Ovary (tissue), 9 donors: ENCODE measurements around the gene DUSP11. TPM values are rescaled to one million over a fixed set of nuclear protein-coding genes. Genes with fewer than 3 reads are reported as not detected.

Source experiments
- DNase-seq, 5 donors: peaks; one replicate each; pipeline ENCODE4 v3.0.0-alpha.2; 2019 to 2020
- H3K27ac ChIP-seq, 2 donors: fragments of 200-600 bp; one replicate each; pipeline versions ENCODE4 v1.5.1 to v1.8.0; 2019 to 2022
- H3K27me3 ChIP-seq: fragments of 200-600 bp; one replicate; pipeline ENCODE4 v1.8.0; 2022
- H3K36me3 ChIP-seq: fragments of 200-600 bp; sonication (generic); one replicate; pipeline ENCODE4 v1.5.1; 2019
- H3K4me1 ChIP-seq: one replicate; pipeline ENCODE4 v1.8.1; 2013; ENCODE audit warnings: mild to moderate bottlenecking, moderate library complexity; ENCODE audit not compliant: insufficient read depth
- H3K4me3 ChIP-seq: fragments of 200-600 bp; sonication (generic); one replicate; pipeline ENCODE4 v1.5.1; 2017
- H3K9me3 ChIP-seq, 2 donors: fragments of 200-600 bp in 1 of 2; sonication (generic) in 1 of 2; one replicate each; pipeline versions ENCODE4 v1.5.1 to v1.8.1; 2013 to 2019; ENCODE audit warnings: mild to moderate bottlenecking in 1 of 2, moderate library complexity in 1 of 2
- CTCF ChIP-seq, 3 donors: fragments of 450-650 bp in 2 of 3; fragments of 200-600 bp in 1 of 3; IDR thresholded peaks; one replicate each; pipeline versions ENCODE4 v1.5.1 to v1.8.0; 2016 to 2022; ENCODE audit warnings: antibody characterized with exemption in 3 of 3, mild to moderate bottlenecking in 1 of 3
- EP300 ChIP-seq: sonication (generic); formaldehyde crosslinking; IDR thresholded peaks from one replicate; pipeline ENCODE4 v1.6.1; 2017; ENCODE audit warnings: antibody characterized with exemption
- POLR2A ChIP-seq: fragments of 450-650 bp; IDR thresholded peaks from one replicate; pipeline ENCODE4 v1.6.1; 2017; ENCODE audit warnings: antibody characterized with exemption, mild to moderate bottlenecking, moderate library complexity
- WGBS, 3 donors: extraction: QIAGEN DNeasy Blood & Tissue Kit in 1 of 3; methylation state at CpG; one replicate each; pipeline versions ENCODE4 v1.1.5 to v1.1.7; 2013 to 2017; 5-methylcytosine and 5-hydroxymethylcytosine counted together
- intact Hi-C, 4 donors: fragments of 100-400 bp; cut with DNase I; formaldehyde crosslinking; loops; one replicate each; pipeline versions ENCODE4 v1.11.0 to v1.15.1; 2022 to 2023
- polyA plus RNA-seq, 2 donors: library from polyadenylated mRNA; stranded (reverse); fragments of 200-250 nt in 1 of 2; fragments of 350-450 nt in 1 of 2; fragmentation: Illumina TruSeq in 1 of 2; extraction: RNeasy Lipid Tissue Mini Kit (QIAGEN cat#74804) in 1 of 2; gene quantifications; one replicate each; pipeline ENCODE4 v1.2.3, GENCODE V29; 2013 to 2014
- total RNA-seq, 7 donors: library from RNA; depleted of rRNA in 2 of 7; stranded (reverse); fragments of >200 nt in 2 of 7; fragmentation: NEBNext Ultra II Directional in 3 of 7; extraction: Animal tissue kit (Norgen Biotek cat#: 25700) in 3 of 7; gene quantifications; one replicate each; pipeline versions ENCODE4 v1.1.0 to v1.2.4, GENCODE V29; 2016 to 2023
- donor health status: DM: no; HTN: no; CAD: no; lungs with moderate emphysema.
- donor health status: DM: no; HTN: no; CAD: no.
- donor health status: Bipolar disorder and iron deficiency.
- donor health status: DM: yes; HTN: yes; CAD: no.
- donor health status: DM: no; HTN: no; CAD: no.
- donor health status: DM: yes; HTN: yes; CAD: no.

The DUSP11 gene
- total and polyA plus RNA-seq, 9 donors: 19.2 to 54.3 (median 27.2) TPM

GRCh38 chr2:73770725-73771124, 9.2 kb downstream of the DUSP11 start:
- intact Hi-C loops: loop anchor here in 1 of 4 donors (10.0 kb wide), 1 partner anchor 86 kb away; no protein-coding TSS in a partner anchor
- H3K9me3 ChIP-seq: no peaks in the 10 kb centered on the region
- H3K36me3 ChIP-seq: no peaks in the 10 kb centered on the region
- no peak overlapping the region for H3K4me3 ChIP-seq
- 76 to 88% (median 88%) methylated on average over 3 of the region's 3 CpGs for WGBS, 3 donors
- TF ChIP-seq POLR2A (no peak), EP300 (no peak), CTCF (IDR thresholded peaks at IDR 0.05) (no peak)
- DNase-seq: no peak
- no peaks in the 10 kb centered on the region for H3K4me1 ChIP-seq
- no peak overlapping the region for H3K27ac ChIP-seq
- H3K27me3 ChIP-seq: no peaks in the 10 kb centered on the region

GRCh38 chr2:73766994-73767393, 12.9 kb downstream of the DUSP11 start:
- Histone ChIP-seq H3K9me3 (no peaks in the 10 kb centered on the region), H3K27me3 (no peaks in the 10 kb centered on the region), H3K4me1 (no peaks in the 10 kb centered on the region), H3K4me3 (no peak overlapping the region), H3K36me3 (no peaks in the 10 kb centered on the region), H3K27ac (no peak overlapping the region)
- intact Hi-C loops: no loop called here
- DNase-seq: no peak
- TF ChIP-seq POLR2A (no peak), EP300 (no peak), CTCF (IDR thresholded peaks at IDR 0.05) (no peak)
- WGBS, 3 donors: 90 to 91% (median 90%) methylated on average over 4 of the region's 4 CpGs

GRCh38 chr2:73766349-73766748, 13.6 kb downstream of the DUSP11 start:
- Histone ChIP-seq H3K27me3 (no peaks in the 10 kb centered on the region), H3K27ac (no peak overlapping the region), H3K36me3 (no peaks in the 10 kb centered on the region), H3K4me1 (no peaks in the 10 kb centered on the region), H3K9me3 (no peaks in the 10 kb centered on the region), H3K4me3 (no peak overlapping the region)
- intact Hi-C loops: no loop called here
- TF ChIP-seq CTCF (IDR thresholded peaks at IDR 0.05) (no peak), EP300 (no peak), POLR2A (no peak)
- WGBS, 3 donors: 85 to 97% (median 89%) methylated on average over 1 of the region's 1 CpG
- no peak for DNase-seq

- WGBS, 3 donors: 84 to 100% (median 95%) methylated on average over 1 of the region's 1 CpG
- DNase-seq: no peak
These were observed 15.0 kb downstream of the DUSP11 start for GRCh38 chr2:73764945-73765344.

More at GRCh38 chr2:73764945-73765344, 15.0 kb downstream of the DUSP11 start:
- Histone ChIP-seq H3K36me3 (no peaks in the 10 kb centered on the region), H3K27me3 (no peaks in the 10 kb centered on the region), H3K4me1 (peaks cover under 1% of the 10 kb centered on the region), H3K4me3 (no peak overlapping the region), H3K27ac (no peak overlapping the region), H3K9me3 (no peaks in the 10 kb centered on the region)
- intact Hi-C loops: no loop called here
- TF ChIP-seq EP300: no peak
- TF ChIP-seq POLR2A: no peak
- no peak for TF ChIP-seq CTCF (IDR thresholded peaks at IDR 0.05)
